ENCODE measurements around the gene TGM2. TPM values are rescaled to one million over a fixed set of nuclear protein-coding genes. Genes with fewer than 3 reads are reported as not detected.

The TGM2 gene
- total and polyA plus RNA-seq, 2 donors (not counting 3 experiments of a cell fraction or from before 2014, with no cell fraction given) = 861 to 868 TPM

- no peak for DNase-seq (ENCODE audit: low read depth, low spot score)
- TF ChIP-seq POLR2A (IDR thresholded peaks at IDR 0.05; ENCODE audit: low read depth, low read length) (no peak), POLR2AphosphoS5 (IDR thresholded peaks at IDR 0.05; ENCODE audit: insufficient read depth, low read depth, low read length) (no peak), FOS (IDR thresholded peaks at IDR 0.05; ENCODE audit: borderline replicate concordance, insufficient read depth, low read length) (no peak)
- TF ChIP-seq, protein P1, sequence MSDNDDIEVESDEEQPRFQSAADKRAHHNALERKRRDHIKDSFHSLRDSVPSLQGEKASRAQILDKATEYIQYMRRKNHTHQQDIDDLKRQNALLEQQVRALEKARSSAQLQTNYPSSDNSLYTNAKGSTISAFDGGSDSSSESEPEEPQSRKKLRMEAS (IDR thresholded peaks at IDR 0.05; ENCODE audit: insufficient read depth, insufficient read length) = no peak
- no TSS peak for BruUV-seq (replicated peaks)
- intact Hi-C loops (cut with micrococcal nuclease) = no loop called here
- Histone ChIP-seq H3K9ac (replicated peaks; ENCODE audit: extremely low read depth, insufficient read depth, low read length) (no peak overlapping the region), H2AFZ (ENCODE audit: low read depth, low read length) (no peak overlapping the region), H3K4me2 (ENCODE audit: insufficient read depth, low read length) (no peak overlapping the region), H3K79me2 (ENCODE audit: control insufficient read depth, insufficient read depth, low read length) (no peaks in the 10 kb centered on the region), H3K4me3 (replicated peaks in 1 of 3; ENCODE audit: insufficient read depth in 1 of 3, low read depth in 1 of 3, low read length in 3 of 3) (no peak overlapping the region), H3K9me1 (replicated peaks; ENCODE audit: control insufficient read depth, extremely low read depth, insufficient read depth, low read length) (no peaks in the 10 kb centered on the region), H4K20me1 (replicated peaks; ENCODE audit: control insufficient read depth, extremely low read depth, insufficient read depth, low read length) (no peaks in the 10 kb centered on the region), H3K4me1 (ENCODE audit: control insufficient read depth, extremely low read depth, insufficient read depth, low read length) (peaks cover 10% of the 10 kb centered on the region), H3K9me3 (replicated peaks; ENCODE audit: control insufficient read depth, insufficient read depth, low read length) (no peaks in the 10 kb centered on the region), H3K27me3 (ENCODE audit: control insufficient read depth in 2 of 2, insufficient read depth in 2 of 2, low read length in 2 of 2) (no peaks in the 10 kb centered on the region), H3K36me3 (ENCODE audit: control insufficient read depth in 2 of 2, extremely low read depth in 1 of 2, insufficient read depth in 2 of 2, low read length in 2 of 2) (no peaks in the 10 kb centered on the region), H3K27ac (ENCODE audit: insufficient read depth, low read depth, low read length) (no peak overlapping the region)
- ChIA-PET POLR2A (no interaction called here), CTCF (interaction anchor here (1.4 to 2.4 kb wide), 2 partner anchors 42 to 119 kb away, joined by 3 to 6 read pairs; no protein-coding TSS in a partner anchor)
- dilution Hi-C loops (cut with MboI; ENCODE audit: extremely low pct_ligation_motif_present, low sequenced_read_pairs) = no loop called here
- FAIRE-seq = no peak
Measured at GRCh38 chr20:38177201-38177600, 12.1 kb upstream of the TGM2 start.

- no peaks in the 10 kb centered on the region for H4K20me1 ChIP-seq (replicated peaks; ENCODE audit: control insufficient read depth, extremely low read depth, insufficient read depth, low read length)
- H3K4me1 ChIP-seq (ENCODE audit: control insufficient read depth, extremely low read depth, insufficient read depth, low read length) = peaks cover 16% of the 10 kb centered on the region
- TF ChIP-seq POLR2AphosphoS5 (IDR thresholded peaks at IDR 0.05; ENCODE audit: insufficient read depth, low read depth, low read length) (no peak), CTCF (IDR thresholded peaks at IDR 0.05; ENCODE audit: extremely low read depth in 1 of 2, insufficient read depth in 1 of 2, low read depth in 1 of 2, low read length in 2 of 2) (no peak), FOS (IDR thresholded peaks at IDR 0.05; ENCODE audit: borderline replicate concordance, insufficient read depth, low read length) (no peak), EZH2 (IDR thresholded peaks at IDR 0.05; ENCODE audit: borderline replicate concordance, low read depth, low read length, severe bottlenecking) (no peak), MYC (IDR thresholded peaks at IDR 0.05; ENCODE audit: low read depth, low read length) (no peak), JUN (IDR thresholded peaks at IDR 0.05; ENCODE audit: borderline replicate concordance, insufficient read depth, insufficient read length, low read depth) (no peak), POLR2A (IDR thresholded peaks at IDR 0.05; ENCODE audit: low read depth, low read length) (no peak), GATA2 (IDR thresholded peaks at IDR 0.05; ENCODE audit: insufficient read depth, insufficient read length, low read depth, low read length) (no peak)
- TF ChIP-seq, protein P1 (IDR thresholded peaks at IDR 0.05; ENCODE audit: insufficient read depth, insufficient read length) = no peak
- H3K4me3 ChIP-seq (replicated peaks in 1 of 3; ENCODE audit: insufficient read depth in 1 of 3, low read depth in 1 of 3, low read length in 3 of 3) = no peak overlapping the region
- H3K36me3 ChIP-seq (ENCODE audit: control insufficient read depth in 2 of 2, extremely low read depth in 1 of 2, insufficient read depth in 2 of 2, low read length in 2 of 2) = no peaks in the 10 kb centered on the region
- no TSS peak for BruUV-seq (replicated peaks)
- H2AFZ ChIP-seq (ENCODE audit: low read depth, low read length) = no peak overlapping the region
- CTCF ChIA-PET = interaction anchor here (0.7 to 2.4 kb wide), 6 partner anchors 44 to 611 kb away, joined by 3 to 13 read pairs (median 3); no protein-coding TSS in a partner anchor
- no peak overlapping the region for H3K27ac ChIP-seq (ENCODE audit: insufficient read depth, low read depth, low read length)
- POLR2A ChIA-PET = interaction anchor here (0.6 kb wide), 1 partner anchor 11 kb away, joined by 3 read pairs; no protein-coding TSS in a partner anchor
- no peaks in the 10 kb centered on the region for H3K9me1 ChIP-seq (replicated peaks; ENCODE audit: control insufficient read depth, extremely low read depth, insufficient read depth, low read length)
- dilution Hi-C loops (cut with MboI; ENCODE audit: extremely low pct_ligation_motif_present, low sequenced_read_pairs) = no loop called here
- intact Hi-C loops (cut with micrococcal nuclease) = no loop called here
- H3K27me3 ChIP-seq (ENCODE audit: control insufficient read depth in 2 of 2, insufficient read depth in 2 of 2, low read length in 2 of 2) = no peaks in the 10 kb centered on the region
- FAIRE-seq = no peak
- no peak overlapping the region for H3K9ac ChIP-seq (replicated peaks; ENCODE audit: extremely low read depth, insufficient read depth, low read length)
- H3K4me2 ChIP-seq (ENCODE audit: insufficient read depth, low read length) = no peak overlapping the region
- no peak for DNase-seq (ENCODE audit: low read depth, low spot score)
- no peaks in the 10 kb centered on the region for H3K79me2 ChIP-seq (ENCODE audit: control insufficient read depth, insufficient read depth, low read length)
- no peaks in the 10 kb centered on the region for H3K9me3 ChIP-seq (replicated peaks; ENCODE audit: control insufficient read depth, insufficient read depth, low read length)
Measured at GRCh38 chr20:38175304-38176180, 10.5 kb upstream of the TGM2 start.
